CD4-positive, alpha-beta T cell treated with Interleukin-4 for 4 hours (primary cell): Measurements from ENCODE around the gene RPAP2.
"Not testable (repeated sequence)": the region's sequence is repeated elsewhere in the genome, so short reads cannot be mapped to it uniquely, and the experiment has no call there.

ENCODE experiments used
- DNase-seq: peaks from one replicate; pipeline ENCODE4 v3.0.0-alpha.2; 2020

RPAP2 gene

GRCh38 chr1:92323473-92324453 lies 24.9 kb downstream of the RPAP2 start:
- DNase-seq = no peak

GRCh38 chr1:92324784-92325183 lies 25.9 kb downstream of the RPAP2 start:
- DNase-seq = no peak

- no peak for DNase-seq
Observed at GRCh38 chr1:92326681-92327080, 27.8 kb downstream of the RPAP2 start.

GRCh38 chr1:92327794-92328193 lies 28.9 kb downstream of the RPAP2 start:
- no peak for DNase-seq

- no peak for DNase-seq
Observed at GRCh38 chr1:92329347-92330129, 30.7 kb downstream of the RPAP2 start.

GRCh38 chr1:92333668-92334067 lies 34.8 kb downstream of the RPAP2 start:
- no peak for DNase-seq

GRCh38 chr1:92340154-92340553 lies 41.3 kb downstream of the RPAP2 start:
- DNase-seq = no peak

- DNase-seq = no peak
Observed at GRCh38 chr1:92342401-92342800, 43.5 kb downstream of the RPAP2 start.

- DNase-seq = no peak
Observed at GRCh38 chr1:92343061-92343460, 44.2 kb downstream of the RPAP2 start.

GRCh38 chr1:92346866-92347640 lies 48.2 kb downstream of the RPAP2 start:
- no peak for DNase-seq

- no peak for DNase-seq
Observed at GRCh38 chr1:92352856-92353255, 54.0 kb downstream of the RPAP2 start.

GRCh38 chr1:92354259-92354658 lies 55.4 kb downstream of the RPAP2 start:
- DNase-seq = no peak

GRCh38 chr1:92356956-92357355 lies 58.1 kb downstream of the RPAP2 start:
- DNase-seq = no peak

GRCh38 chr1:92359382-92359781 lies 60.5 kb downstream of the RPAP2 start:
- DNase-seq = not testable (repeated sequence)

GRCh38 chr1:92359986-92360385 lies 61.1 kb downstream of the RPAP2 start:
- no peak for DNase-seq

- no peak for DNase-seq
Observed at GRCh38 chr1:92362970-92363369, 64.1 kb downstream of the RPAP2 start.

GRCh38 chr1:92363401-92363800 lies 64.5 kb downstream of the RPAP2 start:
- no peak for DNase-seq

- DNase-seq = peak; percentile 58
Observed at GRCh38 chr1:92365378-92366039, 66.7 kb downstream of the RPAP2 start.

- DNase-seq = no peak
Observed at GRCh38 chr1:92366040-92366395, 67.2 kb downstream of the RPAP2 start.

- DNase-seq = peak; percentile 5
Observed at GRCh38 chr1:92367496-92367895, 68.6 kb downstream of the RPAP2 start.

- no peak for DNase-seq
Observed at GRCh38 chr1:92372164-92372563, 73.3 kb downstream of the RPAP2 start.

- no peak for DNase-seq
Observed at GRCh38 chr1:92374223-92374622, 75.4 kb downstream of the RPAP2 start.

GRCh38 chr1:92376345-92376744 lies 77.5 kb downstream of the RPAP2 start:
- no peak for DNase-seq
